A549 (cell line): Measurements from ENCODE around the gene REX1BD.

ENCODE experiments used
- BCL3 ChIP-seq: fragments of >200 bp; sonication (Bioruptor Twin); formaldehyde crosslinking; IDR thresholded peaks from 3 replicates; pipeline ENCODE4 v1.6.1; 2016
- CHD2 ChIP-seq: fragments of 150-350 bp; IDR thresholded peaks from 2 replicates; pipeline ENCODE4 v1.6.1; 2014; ENCODE audit warnings: low read length; ENCODE audit not compliant: partially characterized antibody
- CTCF ChIP-seq: fragments of >200 bp; sonication (Bioruptor Twin); formaldehyde crosslinking; IDR thresholded peaks from 3 replicates; pipeline ENCODE4 v1.5.1; 2016
- EHMT2 ChIP-seq: fragments of 200-600 bp; sonication (generic); IDR thresholded peaks from 2 replicates; pipeline ENCODE4 v1.6.1; 2016; ENCODE audit warnings: antibody characterized with exemption, low read depth, mild to moderate bottlenecking, moderate library complexity
- ESRRA ChIP-seq: fragments of 150-350 bp; IDR thresholded peaks from 2 replicates; pipeline ENCODE4 v1.6.1; 2014; ENCODE audit warnings: mild to moderate bottlenecking, low read length, borderline replicate concordance
- JUN ChIP-seq, 2 experiments: fragments of >200 bp; sonication (Bioruptor Twin); formaldehyde crosslinking; IDR thresholded peaks; 2 replicates in 1 of 2; 3 replicates in 1 of 2; pipeline ENCODE4 v1.6.1; 2016 to 2017
- JUNB ChIP-seq: fragments of >200 bp; sonication (Bioruptor Twin); formaldehyde crosslinking; IDR thresholded peaks from 2 replicates; pipeline ENCODE4 v1.6.1; 2016
- PBX3 ChIP-seq: IDR thresholded peaks from 2 replicates; pipeline ENCODE4 v1.6.1; 2012
- POLR2A ChIP-seq: IDR thresholded peaks from 2 replicates; pipeline ENCODE4 v1.6.1; 2012; ENCODE audit warnings: mild to moderate bottlenecking, low read length
- POLR2AphosphoS2 ChIP-seq: conservative IDR thresholded peaks from 2 replicates; pipeline ENCODE4 v1.6.1; 2012; ENCODE audit warnings: low read length, improper control_type of control experiment, inconsistent platforms
- RAD21 ChIP-seq, 2 experiments: fragments of >200 bp in 1 of 2; sonication (Bioruptor Twin) in 1 of 2; formaldehyde crosslinking in 1 of 2; IDR thresholded peaks in 1 of 2; conservative IDR thresholded peaks in 1 of 2; 2 replicates in 1 of 2; 3 replicates in 1 of 2; pipeline ENCODE4 v1.6.1; 2012 to 2018; ENCODE audit warnings: inconsistent platforms in 1 of 2
- RFX5 ChIP-seq: fragments of 450-650 bp; IDR thresholded peaks from 2 replicates; pipeline ENCODE4 v1.7.1; 2014; ENCODE audit warnings: antibody characterized with exemption, mild to moderate bottlenecking, moderate library complexity
- SMC3 ChIP-seq: fragments of >200 bp; sonication (Bioruptor Twin); formaldehyde crosslinking; IDR thresholded peaks from 3 replicates; pipeline ENCODE4 v1.6.1; 2018; ENCODE audit warnings: inconsistent platforms
- ZFP36 ChIP-seq: fragments of 450-650 bp; IDR thresholded peaks from 2 replicates; pipeline ENCODE4 v1.6.1; 2014; ENCODE audit warnings: borderline replicate concordance; ENCODE audit not compliant: partially characterized antibody

- TF ChIP-seq CTCF (no peak), EHMT2 (no peak), POLR2A (no peak), SMC3 (no peak), JUNB (no peak), PBX3 (no peak), BCL3 (no peak), ZFP36 (no peak), RAD21 (conservative IDR thresholded peaks at IDR 0.05 in 1 of 2, IDR thresholded peaks at IDR 0.05 in 1 of 2) (no peak), CHD2 (no peak), JUN (IDR thresholded peaks at IDR 0.05) (no peak), RFX5 (no peak), POLR2AphosphoS2 (no peak), ESRRA (no peak)
Measured at GRCh38 chr19:18559685-18560084, 28.9 kb upstream of the REX1BD start.
